ENCODE measurements around the gene ZNF107.

DNA sequence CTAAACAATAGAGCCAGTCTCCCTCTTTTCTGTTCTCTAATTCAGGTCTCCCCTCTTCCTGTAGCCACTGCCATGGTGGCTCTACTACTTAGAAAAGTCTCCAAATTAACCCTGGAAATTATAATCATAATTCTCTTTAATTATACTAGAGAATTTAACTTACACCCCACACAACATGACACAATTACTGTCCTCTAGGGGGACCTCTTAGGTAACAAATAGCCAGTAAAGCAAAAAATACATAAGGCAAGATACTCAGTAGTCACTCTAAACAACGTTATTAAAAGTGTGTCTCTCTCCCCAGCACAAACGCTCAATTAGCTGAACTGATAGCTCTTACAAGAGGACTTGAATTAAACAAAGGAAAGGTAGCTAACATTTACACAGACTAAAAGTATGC lies 44.3 kb upstream of the ZNF107 start:
- TF ChIP-seq, protein P1, sequence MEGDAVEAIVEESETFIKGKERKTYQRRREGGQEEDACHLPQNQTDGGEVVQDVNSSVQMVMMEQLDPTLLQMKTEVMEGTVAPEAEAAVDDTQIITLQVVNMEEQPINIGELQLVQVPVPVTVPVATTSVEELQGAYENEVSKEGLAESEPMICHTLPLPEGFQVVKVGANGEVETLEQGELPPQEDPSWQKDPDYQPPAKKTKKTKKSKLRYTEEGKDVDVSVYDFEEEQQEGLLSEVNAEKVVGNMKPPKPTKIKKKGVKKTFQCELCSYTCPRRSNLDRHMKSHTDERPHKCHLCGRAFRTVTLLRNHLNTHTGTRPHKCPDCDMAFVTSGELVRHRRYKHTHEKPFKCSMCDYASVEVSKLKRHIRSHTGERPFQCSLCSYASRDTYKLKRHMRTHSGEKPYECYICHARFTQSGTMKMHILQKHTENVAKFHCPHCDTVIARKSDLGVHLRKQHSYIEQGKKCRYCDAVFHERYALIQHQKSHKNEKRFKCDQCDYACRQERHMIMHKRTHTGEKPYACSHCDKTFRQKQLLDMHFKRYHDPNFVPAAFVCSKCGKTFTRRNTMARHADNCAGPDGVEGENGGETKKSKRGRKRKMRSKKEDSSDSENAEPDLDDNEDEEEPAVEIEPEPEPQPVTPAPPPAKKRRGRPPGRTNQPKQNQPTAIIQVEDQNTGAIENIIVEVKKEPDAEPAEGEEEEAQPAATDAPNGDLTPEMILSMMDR (conservative IDR thresholded peaks at IDR 0.05 in 1 of 2, IDR thresholded peaks at IDR 0.05 in 1 of 2; ENCODE audit: low read depth in 1 of 2, low read length in 2 of 2), result no peak
- TF ChIP-seq EZH2 (IDR thresholded peaks at IDR 0.05; ENCODE audit: low read length, missing control alignments), result no peak
